Heart left ventricle (tissue), 16 donors: Measurements from ENCODE around the gene CEPT1. TPM values are rescaled to one million over a fixed set of nuclear protein-coding genes. Genes with fewer than 3 reads are reported as not detected.

Experiments used
- ATAC-seq, 4 donors: fragments of 200-7000 bp; cut with Tn5 transposase; one replicate each; pipeline ENCODE4 v1.9.1; 2020 to 2022; ENCODE audit warnings: moderate library complexity in 4 of 4, mild to moderate bottlenecking in 3 of 4, moderate number of reproducible peaks in 1 of 4
- DNase-seq, 5 donors: peaks; one replicate each; pipeline ENCODE4 v3.0.0-alpha.2; 2020
- H3K27ac ChIP-seq, 12 donors: fragments of 200-600 bp; sonication (generic) in 4 of 12; one replicate each; pipeline versions ENCODE4 v1.5.0 to v1.8.0; 2016 to 2022; ENCODE audit warnings: mild to moderate bottlenecking in 2 of 12
- H3K27me3 ChIP-seq, 9 donors: fragments of 200-600 bp; sonication (generic) in 2 of 9; one replicate each; pipeline versions ENCODE4 v1.5.1 to v1.8.0; 2016 to 2022; ENCODE audit warnings: mild to moderate bottlenecking in 3 of 9
- H3K36me3 ChIP-seq, 9 donors: fragments of 200-600 bp; sonication (generic) in 2 of 9; one replicate each; pipeline versions ENCODE4 v1.5.0 to v1.8.0; 2018 to 2022; ENCODE audit warnings: mild to moderate bottlenecking in 2 of 9
- H3K4me1 ChIP-seq, 12 donors: fragments of 200-600 bp; sonication (generic) in 4 of 12; one replicate each; pipeline versions ENCODE4 v1.5.0 to v1.8.0; 2016 to 2022; ENCODE audit warnings: mild to moderate bottlenecking in 3 of 12
- H3K4me3 ChIP-seq, 12 donors: fragments of 200-600 bp; sonication (generic) in 4 of 12; one replicate each; pipeline versions ENCODE4 v1.5.0 to v1.8.0; 2017 to 2022; ENCODE audit warnings: mild to moderate bottlenecking in 9 of 12, moderate library complexity in 4 of 12
- H3K9me3 ChIP-seq, 12 donors: fragments of 200-600 bp; sonication (generic) in 4 of 12; one replicate each; pipeline versions ENCODE4 v1.5.0 to v1.8.0; 2016 to 2022; ENCODE audit warnings: mild to moderate bottlenecking in 1 of 12
- POLR2A ChIP-seq, 2 donors: fragments of 450-650 bp; IDR thresholded peaks; one replicate each; pipeline ENCODE4 v1.6.1; 2017; ENCODE audit warnings: antibody characterized with exemption in 2 of 2, mild to moderate bottlenecking in 2 of 2, moderate library complexity in 2 of 2
- WGBS, 4 donors: extraction: QIAGEN DNeasy Blood & Tissue Kit in 2 of 4; methylation state at CpG; one replicate each; pipeline versions ENCODE4 v1.1.5 to v1.1.7; 2013 to 2018; 5-methylcytosine and 5-hydroxymethylcytosine counted together
- intact Hi-C, 10 donors: fragments of 100-400 bp; cut with DNase I; formaldehyde crosslinking; loops; one replicate each; pipeline versions ENCODE4 v1.11.1 to v1.14.2; 2022
- polyA plus RNA-seq, 2 donors: library from polyadenylated mRNA; stranded (reverse); fragments of 200-250 nt; gene quantifications; one replicate each; pipeline ENCODE4 v1.2.3, GENCODE V29; 2013
- total RNA-seq, 9 donors: library from RNA; depleted of rRNA in 2 of 9; stranded (reverse); fragments of >200 nt in 2 of 9; fragmentation: NEBNext Ultra II Directional in 3 of 9; extraction: Animal tissue kit (Norgen Biotek cat#: 25700) in 3 of 9; gene quantifications; one replicate each; pipeline versions ENCODE4 v1.1.0 to v1.2.4, GENCODE V29; 2016 to 2023
- TF ChIP-seq, protein P1 (sequence below), 12 donors: fragments of 200-600 bp; sonication (generic) in 4 of 12; IDR thresholded peaks; one replicate each; pipeline versions ENCODE4 v1.5.0 to v1.8.0; 2018 to 2022; ENCODE audit warnings: antibody characterized with exemption in 12 of 12, mild to moderate bottlenecking in 5 of 12
- donor health status: ischemic (EF 13 %, LVEDD 7.1; RV severe dilation, severe dysfunction).
- donor health status: healthy with polysubstance abuse.
- donor health status: DM: no; HTN: yes; CAD: no.
- donor health status: DM: no; HTN: no; CAD: no.
- donor health status: ischemic (EF 25% LVEDD 6.9; RV normal size, moderate dysfunction).
- donor health status: ischemic (EF 25% LVEDD 5.7; RV mildly dilated, moderate dysfunction).
- donor health status: healthy.
- donor health status: DM: yes; HTN: yes; CAD: no.
- donor health status: ischemic (EF 35%, LVEDD 5.7; RV mildly dilated, moderate dysfunction).
- donor health status: nonischemic (EF 11% LVEDD 7.7; RV severe dilation, severe dysfunction).
- donor health status: DM: yes; HTN: yes; CAD: no.
- donor health status: PGD.
- donor health status: ischemic (EF 29% LVEDD 5.4; RV normal size, mild dysfunction).
- donor health status: nonischemic (EF 23%, LVEDD 6.1; RV moderate dilation, normal function).

CEPT1 gene
- total and polyA plus RNA-seq, 11 donors, result 7.4 to 26.9 (median 11.6) TPM

DNA sequence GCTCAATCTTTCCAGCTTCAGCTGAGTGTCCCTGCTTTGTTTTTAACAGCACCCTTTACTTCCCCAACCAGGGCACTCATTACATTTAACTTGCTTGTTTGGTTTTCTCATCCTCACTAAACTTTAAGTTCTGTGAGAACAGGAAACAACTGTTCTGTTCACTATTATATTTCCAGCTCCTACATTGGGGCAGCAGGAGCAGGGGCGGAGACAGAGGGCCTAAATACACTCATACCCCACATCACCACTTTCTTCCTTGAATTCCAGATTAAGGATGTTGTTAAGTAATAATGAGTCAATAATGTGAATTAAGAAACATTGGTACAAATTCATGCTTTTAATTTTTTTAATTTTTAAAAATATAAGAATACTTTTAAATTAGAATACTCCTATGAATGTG lies 6.2 kb upstream of the CEPT1 start:
- Histone ChIP-seq H3K9me3 (no peaks in the 10 kb centered on the region), H3K36me3 (peaks cover 0 to 62% (median 45%) of the 10 kb centered on the region in 9 donors), H3K27ac (peak overlapping the region in 2 of 12 donors; percentile 14 to 86), H3K27me3 (no peaks in the 10 kb centered on the region), H3K4me3 (no peak overlapping the region), H3K4me1 (peaks cover 0 to 63% (median 6%) of the 10 kb centered on the region in 12 donors)
- peak in 1 of 4 donors; percentile 22 for ATAC-seq
- no peak for DNase-seq
- intact Hi-C loops, result no loop called here
- 91 to 100% (median 93%) methylated on average over 1 of the region's 1 CpG for WGBS, 4 donors
- TF ChIP-seq, protein P1, sequence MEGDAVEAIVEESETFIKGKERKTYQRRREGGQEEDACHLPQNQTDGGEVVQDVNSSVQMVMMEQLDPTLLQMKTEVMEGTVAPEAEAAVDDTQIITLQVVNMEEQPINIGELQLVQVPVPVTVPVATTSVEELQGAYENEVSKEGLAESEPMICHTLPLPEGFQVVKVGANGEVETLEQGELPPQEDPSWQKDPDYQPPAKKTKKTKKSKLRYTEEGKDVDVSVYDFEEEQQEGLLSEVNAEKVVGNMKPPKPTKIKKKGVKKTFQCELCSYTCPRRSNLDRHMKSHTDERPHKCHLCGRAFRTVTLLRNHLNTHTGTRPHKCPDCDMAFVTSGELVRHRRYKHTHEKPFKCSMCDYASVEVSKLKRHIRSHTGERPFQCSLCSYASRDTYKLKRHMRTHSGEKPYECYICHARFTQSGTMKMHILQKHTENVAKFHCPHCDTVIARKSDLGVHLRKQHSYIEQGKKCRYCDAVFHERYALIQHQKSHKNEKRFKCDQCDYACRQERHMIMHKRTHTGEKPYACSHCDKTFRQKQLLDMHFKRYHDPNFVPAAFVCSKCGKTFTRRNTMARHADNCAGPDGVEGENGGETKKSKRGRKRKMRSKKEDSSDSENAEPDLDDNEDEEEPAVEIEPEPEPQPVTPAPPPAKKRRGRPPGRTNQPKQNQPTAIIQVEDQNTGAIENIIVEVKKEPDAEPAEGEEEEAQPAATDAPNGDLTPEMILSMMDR (IDR thresholded peaks at IDR 0.05), result no peak
- TF ChIP-seq POLR2A (IDR thresholded peaks at IDR 0.05), result no peak

DNA sequence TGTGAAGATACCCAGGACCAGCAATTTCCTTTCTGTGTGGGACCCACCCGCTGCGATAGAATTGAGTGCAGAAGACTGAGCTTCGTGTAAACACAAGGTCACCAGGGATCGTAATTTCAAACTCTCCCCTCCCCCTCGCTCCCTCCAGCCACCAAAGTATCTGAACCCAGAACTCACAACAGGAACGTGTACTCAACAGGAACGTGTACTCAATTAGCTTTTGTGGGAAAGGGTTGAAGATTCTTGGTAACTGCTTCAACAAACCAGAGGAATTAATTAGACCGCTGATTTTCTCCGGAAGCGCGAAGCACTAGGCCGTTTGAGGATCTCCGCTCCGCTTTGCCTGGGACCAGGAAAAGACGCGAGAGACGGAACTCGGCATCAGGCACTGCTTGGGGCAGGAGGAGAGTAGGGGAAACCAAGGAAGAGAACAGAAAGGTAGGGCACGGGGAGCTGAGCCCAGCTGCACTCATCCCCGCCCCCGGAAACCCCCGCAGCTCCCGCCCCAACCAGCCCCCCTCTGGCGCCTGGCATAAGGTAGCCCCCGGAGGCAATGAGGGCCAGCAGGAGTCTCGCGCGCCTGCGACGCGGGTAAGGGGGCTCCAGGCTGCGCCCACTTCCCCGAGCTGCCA lies 583 bp upstream of the CEPT1 start:
- H3K4me1 ChIP-seq, result peaks cover 0 to 59% (median 29%) of the 10 kb centered on the region in 12 donors
- 0 to 1% (median 1%) methylated on average over 24 to 33 of the region's 33 CpGs for WGBS, 4 donors
- ATAC-seq (peak; percentile 40 to 71 (median 58)), DNase-seq (peak in 4 of 5 donors; percentile 39 to 50 (median 46))
- no peaks in the 10 kb centered on the region for H3K9me3 ChIP-seq
- H3K36me3 ChIP-seq, result peaks cover 0 to 33% (median 24%) of the 10 kb centered on the region in 9 donors
- H3K27ac ChIP-seq, result peak overlapping the region; percentile 87 to 97 (median 95)
- TF ChIP-seq, protein P1 (IDR thresholded peaks at IDR 0.05), result no peak
- no peak for TF ChIP-seq POLR2A (IDR thresholded peaks at IDR 0.05)
- H3K27me3 ChIP-seq, result no peaks in the 10 kb centered on the region
- intact Hi-C loops, result no loop called here
- H3K4me3 ChIP-seq, result peak overlapping the region; percentile 57 to 94 (median 86)

DNA sequence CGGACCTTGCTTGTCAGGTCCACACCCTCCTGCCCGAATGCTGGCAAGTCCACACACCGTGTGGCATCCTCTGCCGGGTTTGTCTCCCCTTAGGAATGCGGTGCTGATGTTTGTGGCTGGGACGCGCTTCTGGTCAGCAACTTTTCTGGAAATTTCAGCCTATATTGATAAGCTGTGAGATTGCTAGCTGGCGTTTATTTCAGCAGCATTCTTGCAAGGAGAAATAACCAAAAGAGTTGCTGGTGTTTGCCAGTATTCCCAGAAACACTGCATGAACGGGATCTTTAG lies 601 bp downstream of the CEPT1 start:
- Histone ChIP-seq H3K4me1 (peaks cover 0 to 56% (median 29%) of the 10 kb centered on the region in 12 donors), H3K36me3 (peaks cover 0 to 29% (median 18%) of the 10 kb centered on the region in 9 donors), H3K27ac (peak overlapping the region; percentile 87 to 97 (median 95)), H3K9me3 (no peaks in the 10 kb centered on the region), H3K27me3 (no peaks in the 10 kb centered on the region), H3K4me3 (peak overlapping the region; percentile 57 to 94 (median 86))
- DNase-seq (no peak), ATAC-seq (no peak)
- WGBS, 4 donors, result 0 to 2% (median 1%) methylated on average over 8 to 9 of the region's 9 CpGs
- intact Hi-C loops, result loop anchor here in 1 of 10 donors (5.0 kb wide), 1 partner anchor 307 kb away; the partner anchor contains the start of genes ATP5PB and WDR77
- TF ChIP-seq, protein P1 (IDR thresholded peaks at IDR 0.05), result no peak
- TF ChIP-seq POLR2A (IDR thresholded peaks at IDR 0.05), result no peak

DNA sequence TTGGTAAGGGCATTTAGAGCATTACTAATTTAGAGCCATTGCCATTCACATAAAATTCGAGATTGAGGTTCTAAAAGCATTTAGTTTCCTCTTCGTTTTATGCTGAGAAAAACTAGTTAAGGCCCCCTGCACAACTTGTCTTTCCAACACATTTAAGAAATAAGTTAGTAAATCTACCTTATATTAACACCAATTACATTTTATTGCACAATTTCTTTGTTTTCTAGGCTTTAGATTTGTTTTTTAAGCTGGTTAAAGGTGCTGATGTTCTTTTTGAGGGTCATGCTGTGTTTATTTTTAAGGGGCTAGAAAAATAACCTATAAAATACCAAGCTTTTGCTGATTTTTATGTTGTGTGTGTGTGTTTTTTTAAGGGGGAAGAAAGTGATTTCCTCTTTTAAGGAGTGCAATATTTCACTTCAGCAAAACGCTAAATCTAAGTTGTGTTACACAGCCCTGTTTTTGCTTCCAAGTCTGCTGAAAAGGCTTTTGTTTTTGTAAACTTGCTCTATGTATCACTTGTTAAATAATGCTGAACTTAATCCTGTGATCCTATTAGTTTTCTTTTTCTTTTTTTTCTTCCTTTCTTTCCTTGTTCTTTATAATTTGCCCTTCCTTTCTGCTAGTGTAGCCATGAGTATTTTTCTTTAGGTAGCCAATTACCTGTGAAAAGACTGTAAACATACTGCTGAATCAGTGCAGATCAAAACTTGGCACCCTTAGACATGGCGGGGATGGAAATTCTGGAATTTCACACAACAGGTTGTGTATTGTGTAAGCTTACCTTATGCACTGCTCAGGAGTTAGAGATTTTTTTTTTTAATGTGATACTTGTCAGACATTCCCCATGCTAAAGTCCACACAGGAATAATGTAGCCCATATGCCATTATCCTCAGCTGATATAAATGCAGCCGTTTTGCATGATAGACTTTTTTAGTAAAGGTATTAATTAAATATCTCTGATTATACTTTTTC lies 1.5 kb downstream of the CEPT1 start:
- WGBS, 4 donors, result 43 to 46% (median 45%) methylated on average over 5 of the region's 5 CpGs
- H3K9me3 ChIP-seq, result no peaks in the 10 kb centered on the region
- ATAC-seq (no peak), DNase-seq (no peak)
- peaks cover 0 to 59% (median 29%) of the 10 kb centered on the region in 12 donors for H3K4me1 ChIP-seq
- no peak for TF ChIP-seq POLR2A (IDR thresholded peaks at IDR 0.05)
- TF ChIP-seq, protein P1 (IDR thresholded peaks at IDR 0.05), result no peak
- H3K27me3 ChIP-seq, result no peaks in the 10 kb centered on the region
- intact Hi-C loops, result loop anchor here in 1 of 10 donors (5.0 kb wide), 1 partner anchor 306 kb away; the partner anchor contains the start of genes ATP5PB and WDR77
- peak overlapping the region in 11 of 12 donors; percentile 76 to 94 (median 86) for H3K4me3 ChIP-seq
- peaks cover 0 to 21% (median 9%) of the 10 kb centered on the region in 9 donors for H3K36me3 ChIP-seq
- H3K27ac ChIP-seq, result peak overlapping the region in 2 of 12 donors; percentile 95 to 97
